HEK293T (cell line): ENCODE results near the gene GMDS.
"Not testable (repeated sequence)": the region's sequence is repeated elsewhere in the genome, so short reads cannot be mapped to it uniquely, and the experiment has no call there.

ENCODE experiments used
- CTCF ChIA-PET: fragments of 350-600 bp; formaldehyde crosslinking; extraction: SDS; loops from one replicate; lab custom pipeline; 2021; ENCODE audit warnings: antibody characterized with exemption, inconsistent platforms; lab: Yijun Ruan, JAX
- POLR2A ChIA-PET: fragments of 350-600 bp; formaldehyde crosslinking; extraction: SDS; loops from one replicate; lab custom pipeline; 2020; ENCODE audit warnings: antibody characterized with exemption, inconsistent platforms; lab: Yijun Ruan, JAX
- DNase-seq: peaks from one replicate; pipeline ENCODE4 v3.0.0; 2012; ENCODE audit warnings: mixed read lengths; ENCODE audit errors: extremely low spot score
- ARNT ChIP-seq: fragments of 450-650 bp; IDR thresholded peaks from 2 replicates; pipeline ENCODE4 v1.6.1; 2017; ENCODE audit warnings: mild to moderate bottlenecking
- BHLHE40 ChIP-seq: fragments of 450-650 bp; IDR thresholded peaks from 2 replicates; pipeline ENCODE4 v1.6.1; 2016; ENCODE audit warnings: mild to moderate bottlenecking, moderate library complexity, borderline replicate concordance
- CTBP1 ChIP-seq: fragments of 450-650 bp; IDR thresholded peaks from 2 replicates; pipeline ENCODE4 v1.6.1; 2016; ENCODE audit warnings: borderline replicate concordance
- ELF4 ChIP-seq: fragments of 450-650 bp; IDR thresholded peaks from 2 replicates; pipeline ENCODE4 v1.6.1; 2017; ENCODE audit warnings: antibody characterized with exemption
- FOXA1 ChIP-seq: fragments of 450-650 bp; IDR thresholded peaks from 2 replicates; pipeline ENCODE4 v1.6.1; 2016; ENCODE audit warnings: mild to moderate bottlenecking
- FOXK2 ChIP-seq: fragments of 450-650 bp; IDR thresholded peaks from 2 replicates; pipeline ENCODE4 v1.6.1; 2016; ENCODE audit warnings: mild to moderate bottlenecking
- FOXM1 ChIP-seq: fragments of 450-650 bp; IDR thresholded peaks from 2 replicates; pipeline ENCODE4 v1.6.1; 2017; ENCODE audit warnings: mild to moderate bottlenecking, borderline replicate concordance
- HDGF ChIP-seq: fragments of 450-650 bp; IDR thresholded peaks from 2 replicates; pipeline ENCODE4 v1.6.1; 2017; ENCODE audit warnings: antibody characterized with exemption, borderline replicate concordance
- L3MBTL2 ChIP-seq: fragments of 450-650 bp; conservative IDR thresholded peaks from 2 replicates; pipeline ENCODE4 v1.6.1; 2016; ENCODE audit warnings: mild to moderate bottlenecking
- LEF1 ChIP-seq: fragments of 450-650 bp; IDR thresholded peaks from 2 replicates; pipeline ENCODE4 v1.6.1; 2017; ENCODE audit warnings: mild to moderate bottlenecking, borderline replicate concordance
- NFRKB ChIP-seq: fragments of 450-650 bp; IDR thresholded peaks from 2 replicates; pipeline ENCODE4 v1.6.1; 2016; ENCODE audit warnings: mild to moderate bottlenecking, moderate library complexity
- SP1 ChIP-seq: fragments of 450-650 bp; IDR thresholded peaks from 2 replicates; pipeline ENCODE4 v1.6.1; 2017
- SUZ12 ChIP-seq: fragments of 450-650 bp; IDR thresholded peaks from 2 replicates; pipeline ENCODE4 v1.6.1; 2016; ENCODE audit warnings: mild to moderate bottlenecking
- TARDBP ChIP-seq: fragments of 450-650 bp; IDR thresholded peaks from 2 replicates; pipeline ENCODE4 v1.6.1; 2016
- ZNF384 ChIP-seq: fragments of 450-650 bp; IDR thresholded peaks from 2 replicates; pipeline ENCODE4 v1.6.1; 2016
- TF ChIP-seq, protein P1 (sequence below): fragments of 450-650 bp; IDR thresholded peaks from 2 replicates; pipeline ENCODE4 v1.6.1; 2016

The GMDS gene

DNA sequence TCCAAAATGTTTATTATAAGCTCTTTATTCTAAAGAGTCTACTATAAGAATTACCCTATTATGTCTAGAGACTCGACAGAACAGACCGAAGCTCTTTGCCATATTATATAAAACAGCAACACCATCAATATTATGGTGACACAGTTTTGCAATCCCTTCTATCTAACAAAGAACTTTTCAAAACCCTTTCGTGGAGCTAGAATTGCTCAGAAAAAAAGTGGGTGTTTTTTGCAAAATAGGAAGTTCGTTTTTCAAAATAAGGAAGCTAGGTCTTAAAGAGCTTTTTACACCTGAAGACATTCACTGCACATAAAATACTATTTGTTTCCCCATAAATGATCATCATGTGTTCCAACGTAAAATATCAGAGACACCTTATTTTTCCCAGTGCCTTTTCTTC is 395.7 kb downstream of the GMDS start:
- TF ChIP-seq, protein P1, sequence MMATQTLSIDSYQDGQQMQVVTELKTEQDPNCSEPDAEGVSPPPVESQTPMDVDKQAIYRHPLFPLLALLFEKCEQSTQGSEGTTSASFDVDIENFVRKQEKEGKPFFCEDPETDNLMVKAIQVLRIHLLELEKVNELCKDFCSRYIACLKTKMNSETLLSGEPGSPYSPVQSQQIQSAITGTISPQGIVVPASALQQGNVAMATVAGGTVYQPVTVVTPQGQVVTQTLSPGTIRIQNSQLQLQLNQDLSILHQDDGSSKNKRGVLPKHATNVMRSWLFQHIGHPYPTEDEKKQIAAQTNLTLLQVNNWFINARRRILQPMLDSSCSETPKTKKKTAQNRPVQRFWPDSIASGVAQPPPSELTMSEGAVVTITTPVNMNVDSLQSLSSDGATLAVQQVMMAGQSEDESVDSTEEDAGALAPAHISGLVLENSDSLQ = no peak
- TF ChIP-seq NFRKB (no peak), SP1 (no peak), SUZ12 (no peak), ZNF384 (no peak), BHLHE40 (no peak), TARDBP (no peak), ELF4 (no peak), FOXK2 (no peak)

GRCh38 chr6:1848752-1849151 is 396.7 kb downstream of the GMDS start:
- ChIA-PET CTCF (no interaction called here), POLR2A (no interaction called here)
- no peak for DNase-seq
- TF ChIP-seq FOXK2 = no peak
- no peak for TF ChIP-seq NFRKB

More for the DNA sequence above, 395.7 kb downstream of the GMDS start:
- DNase-seq = no peak
- ChIA-PET POLR2A (no interaction called here), CTCF (interaction anchor here (1.2 kb wide), 1 partner anchor 254 kb away, joined by 3 read pairs; no protein-coding TSS in a partner anchor)

DNA sequence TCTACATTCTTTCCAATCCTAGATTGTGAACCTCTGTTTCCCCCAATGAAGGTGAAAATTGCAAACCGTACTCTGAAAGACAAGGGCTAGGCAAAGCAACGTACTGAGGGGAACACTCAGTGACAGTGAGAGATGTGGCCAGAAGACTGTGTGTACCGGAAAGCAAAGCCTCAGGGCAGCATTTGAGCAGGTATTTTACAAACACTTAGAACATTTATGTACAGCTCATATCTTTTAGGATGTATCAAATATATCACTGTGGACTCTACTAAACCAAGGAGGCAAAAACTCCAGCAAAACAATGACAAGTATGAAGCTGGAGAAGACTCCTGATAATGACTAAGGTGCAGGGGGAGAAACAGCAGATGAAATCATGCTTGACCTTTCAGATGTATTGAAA is 398.8 kb downstream of the GMDS start:
- TF ChIP-seq CTBP1 = no peak
- TF ChIP-seq LEF1 = no peak
- TF ChIP-seq ELF4 = no peak
- no peak for TF ChIP-seq FOXM1
- DNase-seq = no peak
- POLR2A ChIA-PET = no interaction called here
- CTCF ChIA-PET = no interaction called here

GRCh38 chr6:1845543-1845942 is 399.9 kb downstream of the GMDS start:
- CTCF ChIA-PET, DNase-seq, POLR2A ChIA-PET: not testable (repeated sequence)

DNA sequence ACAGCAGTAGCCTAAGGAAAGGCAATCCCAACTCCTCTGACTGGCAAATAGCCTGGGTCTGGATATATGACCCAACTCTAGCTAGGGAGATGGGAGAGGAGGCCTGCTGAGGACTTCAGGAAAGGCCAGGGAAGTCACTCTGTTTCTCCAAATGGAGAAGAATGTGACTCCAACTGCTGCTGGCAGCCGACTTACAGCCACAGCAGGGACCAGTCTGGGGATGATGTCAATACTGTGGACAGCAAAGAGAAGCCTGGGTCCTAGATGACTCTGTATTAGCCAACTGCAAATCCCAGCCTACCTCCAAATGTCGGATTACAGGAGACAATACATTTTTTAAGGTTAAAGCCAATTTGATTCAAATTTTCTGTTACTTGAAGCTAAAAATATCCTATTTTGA is 403.1 kb downstream of the GMDS start:
- DNase-seq = no peak
- TF ChIP-seq FOXM1 = no peak
- 0 out of 2 replicates have a peak, but pooled peaks have one; percentile 27 for TF ChIP-seq HDGF
- POLR2A ChIA-PET = no interaction called here
- CTCF ChIA-PET = no interaction called here

DNA sequence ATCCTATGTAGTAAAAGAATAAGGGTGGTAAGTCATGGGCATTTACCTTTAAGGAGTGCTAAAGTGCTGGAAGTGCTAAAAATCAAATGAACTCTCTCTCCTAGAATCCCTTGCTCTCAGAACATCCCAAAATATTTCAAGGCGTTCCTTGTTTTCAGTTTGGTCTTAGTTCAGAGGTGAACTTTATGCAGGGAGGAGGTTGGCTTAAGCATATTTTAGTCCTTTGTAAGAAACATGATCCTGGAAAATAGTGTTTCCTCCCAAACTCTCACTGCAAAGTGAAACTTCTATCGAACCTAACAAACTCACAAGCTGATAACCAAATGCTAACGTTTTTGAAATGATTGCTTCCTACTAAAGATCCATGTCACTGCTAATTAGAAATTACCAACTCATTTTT is 404.3 kb downstream of the GMDS start:
- no peak for DNase-seq
- no peak for TF ChIP-seq FOXM1
- no peak for TF ChIP-seq FOXA1
- TF ChIP-seq HDGF = no peak
- TF ChIP-seq L3MBTL2 = no peak
- TF ChIP-seq LEF1 = no peak
- no peak for TF ChIP-seq TARDBP
- no peak for TF ChIP-seq CTBP1
- TF ChIP-seq FOXK2 = no peak
- no peak for TF ChIP-seq ZNF384
- TF ChIP-seq NFRKB = no peak
- no peak for TF ChIP-seq SUZ12
- TF ChIP-seq, protein P1 = no peak
- TF ChIP-seq ARNT = no peak
- no peak for TF ChIP-seq BHLHE40
- ChIA-PET CTCF (interaction anchor here (0.6 kb wide), 1 partner anchor 43 kb away, joined by 3 read pairs; no protein-coding TSS in a partner anchor), POLR2A (interaction anchor here (1.2 to 4.6 kb wide), 2 partner anchors 32 to 234 kb away, joined by 4 to 29 read pairs; no protein-coding TSS in a partner anchor)

DNA sequence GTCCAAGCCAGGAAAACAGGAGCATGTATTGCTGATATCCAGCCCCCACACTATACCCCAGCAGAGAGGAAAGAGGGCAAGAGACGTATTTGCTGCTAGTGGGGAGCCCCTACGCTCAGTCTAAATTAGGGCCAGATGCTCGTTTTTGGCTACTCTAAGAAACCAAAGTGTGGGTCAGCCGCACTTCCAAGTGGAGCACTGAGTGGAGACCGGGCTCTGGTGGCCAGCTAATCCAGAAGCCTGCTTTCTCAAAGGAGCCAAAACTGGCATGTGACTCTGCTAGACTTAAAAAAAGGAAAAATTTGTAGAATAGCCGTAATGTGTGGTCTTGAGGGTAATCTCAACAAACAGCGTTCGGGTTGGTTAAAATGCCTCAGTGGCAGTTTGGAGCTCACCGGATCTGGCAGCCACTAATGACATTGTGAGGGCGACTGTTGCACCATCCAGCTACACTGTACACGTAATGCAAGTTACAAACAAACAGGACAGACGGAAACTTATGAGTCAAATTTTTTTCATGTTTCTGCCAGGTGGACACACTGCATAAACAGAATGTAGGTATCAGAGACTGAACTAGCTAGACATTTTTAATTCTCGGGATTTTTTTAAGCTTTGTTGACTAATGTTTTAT is 404.8 kb downstream of the GMDS start:
- no peak for DNase-seq
- ChIA-PET POLR2A (interaction anchor here (1.2 to 4.6 kb wide), 2 partner anchors 31 to 233 kb away, joined by 4 to 29 read pairs; no protein-coding TSS in a partner anchor), CTCF (interaction anchor here (0.6 kb wide), 1 partner anchor 44 kb away, joined by 3 read pairs; no protein-coding TSS in a partner anchor)
- no peak for TF ChIP-seq TARDBP
- TF ChIP-seq HDGF = no peak
- TF ChIP-seq L3MBTL2 = no peak
- no peak for TF ChIP-seq FOXA1
- no peak for TF ChIP-seq FOXM1
- TF ChIP-seq ARNT = no peak
- TF ChIP-seq NFRKB = no peak
- TF ChIP-seq, protein P1 = no peak
- TF ChIP-seq FOXK2 = no peak
- TF ChIP-seq BHLHE40 = no peak
- TF ChIP-seq SP1 = no peak
- no peak for TF ChIP-seq LEF1
- no peak for TF ChIP-seq ZNF384
- TF ChIP-seq ELF4 = no peak
- no peak for TF ChIP-seq CTBP1
